Hepatic stellate cell (primary cell): ENCODE measurements around the gene FNTB.

Experiments
- DNase-seq: peaks from one replicate; pipeline ENCODE4 v3.0.0; 2011; ENCODE audit warnings: low spot score

The FNTB gene

DNA sequence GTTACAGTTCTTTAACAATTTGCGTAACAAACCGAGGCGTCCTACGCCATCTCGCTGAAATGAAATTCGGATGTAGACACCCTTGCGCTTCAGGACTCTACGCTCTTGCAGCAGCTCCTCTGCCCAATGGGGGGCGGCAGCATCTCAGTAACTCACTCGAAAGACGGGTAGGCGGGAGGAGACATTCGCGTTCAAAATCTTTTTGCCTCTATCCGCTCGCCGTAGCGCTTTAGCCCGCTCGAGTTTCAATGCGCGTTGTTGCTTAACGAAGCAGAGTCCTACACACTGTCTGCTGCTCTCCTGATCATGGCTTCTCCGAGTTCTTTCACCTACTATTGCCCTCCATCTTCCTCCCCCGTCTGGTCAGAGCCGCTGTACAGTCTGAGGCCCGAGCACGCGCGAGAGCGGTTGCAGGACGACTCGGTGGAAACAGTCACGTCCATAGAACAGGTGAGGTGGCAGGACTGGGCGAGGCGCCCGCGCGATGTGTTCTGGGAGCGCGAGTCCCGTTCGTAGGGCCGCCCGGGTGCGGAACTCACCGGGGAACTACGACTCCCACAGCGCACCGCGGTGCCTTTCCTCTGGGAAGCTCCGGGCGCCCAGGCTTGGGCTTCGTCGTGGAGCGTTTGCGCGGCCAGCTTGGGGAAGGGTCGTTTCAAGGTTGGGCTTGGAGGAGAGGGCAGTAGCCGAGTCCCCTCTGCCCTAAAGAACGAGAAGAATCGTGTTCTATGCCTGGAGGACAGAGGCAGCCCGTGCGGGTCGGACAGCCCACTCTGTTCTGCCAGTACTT is at the start of gene FNTB:
Gene FNTB (plus strand): TSS at position 248 of the 790 bp plus-strand sequence. CDS start 59 bp downstream, at position 307.
- DNase-seq = peak; percentile 95

- DNase-seq = no peak
Observed at GRCh38 chr14:64937171-64937820, 49.4 kb upstream of the FNTB start.

DNA sequence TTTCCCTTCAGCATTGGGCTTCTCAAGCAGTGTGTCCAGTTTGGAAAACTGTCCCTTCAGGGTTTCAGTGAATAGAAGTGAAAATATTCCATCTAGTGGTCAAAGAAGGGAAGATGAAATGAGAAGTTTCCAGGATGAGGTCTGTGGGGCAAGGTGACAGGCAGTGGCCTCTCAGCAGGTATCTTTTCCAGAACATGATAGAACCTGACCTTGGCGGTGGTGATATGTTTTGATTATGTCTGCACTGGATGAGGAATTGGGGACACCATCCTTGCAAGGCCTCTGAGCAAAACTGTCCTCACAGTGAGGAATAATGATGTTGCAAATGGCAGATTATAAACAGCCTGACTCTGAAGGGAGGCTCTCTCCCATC is 48.9 kb upstream of the FNTB start:
- DNase-seq = no peak

GRCh38 chr14:64938972-64939816 is 47.5 kb upstream of the FNTB start:
- no peak for DNase-seq

GRCh38 chr14:64939817-64940190 is 46.9 kb upstream of the FNTB start:
- DNase-seq = no peak

GRCh38 chr14:64940336-64940910 is 46.3 kb upstream of the FNTB start:
- DNase-seq = no peak

GRCh38 chr14:64942531-64943111 is 44.1 kb upstream of the FNTB start, which contains the start of gene GPX2:
GPX2 (minus strand) TSS chr14:64942745; CDS start chr14:64942726, 19 bp downstream.
- no peak for DNase-seq

DNA sequence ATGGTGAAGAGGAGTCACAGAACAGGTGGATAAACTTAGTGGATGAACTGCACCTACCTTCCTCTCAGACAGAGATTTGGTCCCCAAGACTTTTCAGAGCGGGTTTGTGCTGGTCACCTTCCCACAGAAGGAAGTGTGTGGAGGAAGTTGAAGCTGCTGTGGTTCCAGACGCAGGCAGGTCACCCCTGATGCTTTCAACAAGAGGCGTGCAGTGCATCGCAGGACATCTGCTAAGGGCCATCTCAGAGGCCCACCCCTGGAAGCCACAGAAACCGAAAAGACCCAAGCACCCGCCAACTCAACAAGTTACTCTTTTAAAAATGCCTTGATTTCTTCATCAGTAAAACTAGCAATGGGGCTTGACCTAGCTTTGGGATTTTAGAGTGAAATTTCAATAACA is 43.1 kb upstream of the FNTB start:
- no peak for DNase-seq

GRCh38 chr14:64944041-64944440 is 42.7 kb upstream of the FNTB start:
- DNase-seq = no peak

GRCh38 chr14:64944861-64945260 is 41.8 kb upstream of the FNTB start:
- DNase-seq = no peak

DNA sequence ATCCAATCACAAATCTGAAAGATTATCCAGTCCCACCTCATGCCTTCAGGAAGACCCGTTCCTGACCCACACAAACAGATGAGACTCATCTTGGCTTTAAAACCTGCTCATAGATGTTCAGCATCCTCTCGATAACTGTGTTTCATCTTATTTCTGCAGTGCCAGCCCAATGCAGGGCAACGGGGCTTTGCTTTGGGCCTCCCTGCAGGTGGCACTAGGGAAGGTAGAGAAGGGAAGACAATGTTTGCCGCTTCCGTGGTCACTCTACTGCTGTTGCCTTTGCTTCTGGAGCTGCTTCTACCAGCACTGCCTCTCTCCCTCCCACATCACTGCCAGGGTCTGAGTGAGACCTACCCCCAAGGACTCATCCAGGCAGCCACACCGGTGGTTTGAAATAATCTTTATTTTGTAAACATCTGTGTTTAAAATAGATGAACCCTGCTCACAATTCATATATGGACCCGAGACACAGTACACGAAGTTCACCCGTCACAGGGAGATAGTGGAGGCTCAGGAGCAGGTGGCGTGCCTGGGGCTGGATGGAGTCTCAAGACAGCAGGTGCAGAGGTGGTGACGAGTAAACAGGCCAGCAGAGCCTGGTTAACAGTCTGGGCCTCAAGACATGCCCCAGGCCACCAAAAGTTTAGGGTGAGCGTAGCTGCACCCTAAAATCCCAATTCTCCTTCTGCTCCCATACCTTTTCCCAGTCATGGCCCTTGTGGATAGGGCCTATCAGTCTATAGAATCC is 41.1 kb upstream of the FNTB start:
- DNase-seq = no peak

- DNase-seq = no peak
Observed at GRCh38 chr14:64946310-64947045, 40.2 kb upstream of the FNTB start.

GRCh38 chr14:64947710-64948611 is 38.7 kb upstream of the FNTB start:
- DNase-seq = no peak

DNA sequence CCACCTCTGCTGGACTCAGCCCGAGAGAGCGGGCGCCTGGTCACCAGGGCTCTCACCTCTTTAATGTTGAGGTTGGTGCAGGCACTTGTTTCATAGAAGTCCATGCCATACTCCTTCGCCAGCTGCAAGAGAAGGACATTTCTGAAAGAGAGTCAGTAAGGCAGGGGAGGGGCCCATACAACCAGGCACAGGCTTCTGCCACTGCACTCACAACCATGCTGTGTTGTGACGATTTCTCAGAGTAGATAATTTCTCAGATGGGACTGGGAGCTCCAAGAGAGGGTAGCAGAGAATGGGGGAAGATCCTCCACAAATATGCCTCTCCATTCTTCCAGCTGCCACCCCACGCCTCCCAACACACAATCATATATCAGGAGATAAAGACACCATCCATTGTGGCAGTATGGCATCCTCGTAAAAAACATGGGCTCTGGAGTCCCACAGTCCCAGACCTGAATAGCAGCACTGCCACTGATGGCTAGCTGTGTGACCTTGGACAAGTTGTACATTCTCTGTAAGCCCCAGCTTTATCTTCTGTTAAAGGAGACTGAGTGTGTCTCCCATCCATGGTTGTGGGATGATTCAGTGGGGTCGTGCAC is 38.0 kb upstream of the FNTB start:
- no peak for DNase-seq

DNA sequence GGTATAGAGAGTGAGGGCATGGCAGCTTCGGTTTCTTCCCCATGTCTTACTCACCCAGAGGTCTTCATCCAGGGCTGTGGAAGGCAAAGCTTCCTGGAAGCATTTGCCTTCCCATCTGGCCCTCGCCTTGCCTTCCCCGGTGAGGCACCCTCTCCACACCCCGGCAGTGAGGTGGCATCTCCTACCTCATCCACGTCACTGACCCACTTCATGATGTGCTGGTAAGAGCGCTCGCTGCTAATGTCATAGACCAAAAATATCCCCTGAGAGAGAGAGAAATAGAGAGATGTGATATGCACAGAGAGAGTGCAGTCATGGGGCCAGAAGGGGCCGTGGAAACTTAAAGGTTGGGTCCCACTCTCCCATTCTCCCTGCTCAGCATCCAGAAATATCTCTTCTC is 35.8 kb upstream of the FNTB start:
- no peak for DNase-seq

GRCh38 chr14:64951291-64951690 is 35.4 kb upstream of the FNTB start:
- DNase-seq = no peak

- DNase-seq = no peak
Observed at GRCh38 chr14:64951724-64952123, 35.0 kb upstream of the FNTB start.

DNA sequence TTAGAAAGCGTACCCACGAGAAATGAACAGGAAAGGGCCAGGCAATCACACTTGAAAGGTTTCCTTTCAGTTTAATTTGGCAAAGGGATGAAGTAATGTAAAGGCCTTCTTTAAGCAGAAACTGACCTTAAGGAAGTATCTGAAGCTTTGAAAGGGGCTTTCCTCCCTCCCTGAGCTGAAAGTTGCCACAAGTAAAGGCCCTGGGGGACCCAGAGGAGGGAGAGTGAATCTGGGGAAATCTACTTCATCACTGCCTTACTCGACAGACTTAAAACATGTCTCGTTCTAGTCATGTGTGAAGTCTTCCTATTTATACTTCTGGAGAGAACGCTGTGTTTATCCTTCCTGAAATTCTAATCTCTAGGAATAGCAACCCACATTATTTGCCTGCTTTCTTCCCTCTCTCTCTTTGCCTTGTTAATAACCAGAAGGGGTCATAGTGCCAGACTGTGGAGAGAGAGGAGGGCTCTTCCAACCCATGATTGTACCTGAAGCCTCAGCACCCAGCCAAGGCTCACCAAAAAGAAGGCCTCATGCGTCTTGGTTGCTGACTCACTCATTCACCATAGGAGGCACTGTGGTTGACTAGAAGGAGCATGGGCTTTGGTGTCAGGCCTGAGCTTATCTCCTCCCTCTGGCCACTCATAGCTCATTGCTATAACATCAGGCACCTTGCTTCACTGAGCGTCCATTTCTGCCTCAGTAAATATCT is 33.9 kb upstream of the FNTB start:
- DNase-seq = no peak

DNA sequence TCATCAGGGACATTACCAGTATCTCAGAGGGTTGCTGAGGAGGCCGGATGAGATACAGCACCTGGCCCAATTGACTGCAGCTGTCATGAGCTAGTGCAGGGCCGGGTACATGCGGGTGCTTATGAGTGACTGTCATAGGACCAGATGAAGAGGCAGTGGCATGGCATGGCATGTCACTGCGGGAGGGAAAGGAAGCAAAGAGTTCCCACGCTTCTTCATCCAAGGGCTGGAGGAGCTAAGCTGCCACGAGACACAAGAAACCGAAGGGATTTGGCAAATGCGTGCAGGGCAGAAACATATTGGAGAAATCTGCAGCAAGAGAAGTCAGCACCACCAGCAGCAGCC is 33.4 kb upstream of the FNTB start:
- DNase-seq = no peak
